HG02870 (cell line): ENCODE data around the gene ANKRD7.
"Not testable (repeated sequence)": the region's sequence is repeated elsewhere in the genome, so short reads cannot be mapped to it uniquely, and the experiment has no call there.

Source experiments
- ATAC-seq: cut with Tn5 transposase; IDR thresholded peaks from one replicate; pipeline ENCODE4 v1.9.1; 2021; ENCODE audit warnings: mild to moderate bottlenecking, moderate library complexity; ENCODE audit not compliant: unreplicated experiment

The ANKRD7 gene

DNA sequence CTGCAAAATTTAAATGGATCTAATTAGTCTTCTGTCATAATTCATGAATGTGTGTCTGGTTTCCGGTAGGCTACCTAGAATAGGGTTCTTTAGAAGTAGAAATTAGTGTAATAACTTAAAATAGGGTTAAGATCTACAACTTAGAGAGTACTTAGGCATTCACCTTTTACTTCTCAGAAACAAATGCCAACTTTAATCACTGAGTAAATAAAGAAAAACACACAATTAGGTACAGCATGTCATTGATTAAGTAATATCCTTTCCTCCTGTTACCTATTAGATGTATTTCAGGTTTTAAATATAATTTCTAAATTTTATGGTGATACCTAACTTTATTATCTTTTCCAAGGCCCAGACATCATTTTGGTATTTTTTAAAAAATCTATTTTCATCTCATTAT lies 9.3 kb downstream of the ANKRD7 start:
- no peak for ATAC-seq

GRCh38 chr7:118239014-118239413 lies 14.5 kb downstream of the ANKRD7 start:
- no peak for ATAC-seq

DNA sequence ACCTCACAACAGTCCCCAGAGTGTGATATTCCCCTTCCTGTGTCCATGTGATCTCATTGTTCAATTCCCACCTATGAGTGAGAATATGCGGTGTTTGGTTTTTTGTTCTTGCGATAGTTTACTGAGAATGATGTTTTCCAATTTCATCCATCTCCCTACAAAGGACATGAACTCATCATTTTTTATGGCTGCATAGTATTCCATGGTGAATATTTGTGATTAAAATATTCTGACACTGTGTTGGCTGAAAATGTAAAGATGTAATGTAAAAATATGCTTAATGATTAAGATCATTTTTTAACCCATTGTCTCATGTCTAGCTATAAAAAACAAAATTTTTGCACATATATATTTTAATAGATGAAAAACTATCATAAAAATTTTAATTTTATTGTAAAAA lies 15.8 kb downstream of the ANKRD7 start:
- not testable (repeated sequence) for ATAC-seq

DNA sequence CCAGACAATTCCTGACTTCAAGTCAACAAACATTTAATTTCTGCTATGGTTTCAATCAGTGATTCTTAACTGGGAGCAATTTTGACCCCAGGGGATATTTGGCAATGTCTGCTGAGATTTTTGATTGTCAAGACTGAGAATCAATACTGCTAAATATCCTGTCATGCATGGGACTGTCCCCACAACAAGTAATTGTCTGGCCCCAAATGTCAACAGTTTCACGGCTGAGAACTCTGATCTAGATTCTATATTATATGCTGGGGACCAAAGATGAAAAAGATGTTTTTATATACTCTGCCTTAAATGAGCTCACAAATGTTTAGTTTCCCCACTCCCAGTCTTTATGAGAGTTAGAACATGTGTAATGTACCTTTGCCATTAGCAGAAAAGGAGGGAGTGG lies 19.2 kb downstream of the ANKRD7 start:
- no peak for ATAC-seq

DNA sequence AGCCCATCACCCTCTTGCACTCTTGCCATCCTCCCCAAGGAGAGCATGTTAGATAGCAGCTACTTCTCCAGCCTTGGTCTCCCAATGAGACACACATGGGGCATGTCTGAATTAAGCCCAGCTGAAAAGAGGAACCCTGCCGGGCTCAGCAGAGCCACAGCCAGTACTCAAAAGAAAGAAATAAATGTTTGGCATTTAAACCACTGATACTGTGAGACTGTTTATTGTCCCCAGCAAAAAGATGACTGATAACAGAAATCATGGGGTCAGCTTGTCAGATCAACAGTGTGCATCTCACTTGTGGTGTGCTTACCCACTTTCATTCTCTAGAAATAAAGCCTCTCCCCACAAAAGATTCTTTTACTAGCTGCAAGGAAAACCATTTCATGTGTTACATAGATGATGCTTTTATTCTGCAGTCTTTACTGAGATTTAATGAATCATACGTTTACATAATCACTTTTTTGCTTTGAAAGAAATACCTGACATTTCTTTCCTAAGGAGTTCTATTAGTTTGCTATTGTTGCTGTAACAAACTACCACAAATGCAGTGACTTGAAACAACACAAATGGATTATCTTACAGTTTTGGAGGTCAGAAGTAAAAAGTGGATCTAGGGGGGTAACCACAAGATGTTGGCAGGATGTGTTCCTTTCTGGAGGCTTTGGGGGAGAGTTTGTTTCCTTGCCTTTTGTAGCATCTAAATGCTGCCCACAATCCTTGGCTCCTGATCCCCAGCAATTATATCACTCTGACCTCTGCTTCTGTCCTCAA lies 20.9 kb downstream of the ANKRD7 start:
- peak; percentile 87 for ATAC-seq

DNA sequence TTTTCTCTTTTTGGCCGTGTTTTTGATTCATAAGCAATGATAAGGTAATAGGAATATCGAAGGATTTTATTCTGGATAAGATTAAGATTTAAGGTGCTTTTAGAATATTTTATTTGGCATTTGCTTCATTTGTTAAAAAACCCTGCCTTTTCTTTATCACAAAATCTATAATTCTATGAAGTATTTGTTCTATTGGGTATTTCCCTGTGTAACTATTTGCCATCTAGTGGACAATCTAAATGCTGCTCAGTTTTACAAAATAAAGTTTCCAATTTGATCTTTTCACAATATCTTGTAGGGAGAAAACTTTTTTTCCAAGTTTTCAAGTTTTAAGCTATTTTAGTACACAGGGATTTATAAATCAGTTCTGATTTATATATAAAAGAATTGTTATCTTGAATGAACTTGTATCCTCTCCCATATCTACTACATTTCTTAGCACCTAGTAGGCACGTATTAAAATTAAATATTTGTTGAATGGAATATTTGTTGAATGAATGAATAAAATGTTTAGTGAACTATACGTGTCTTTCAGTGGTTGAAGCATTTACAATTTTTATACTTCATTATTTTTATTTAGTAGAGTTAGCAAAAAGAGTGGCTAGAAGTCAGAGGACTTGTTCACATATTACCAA lies 26.5 kb downstream of the ANKRD7 start:
- no peak for ATAC-seq

DNA sequence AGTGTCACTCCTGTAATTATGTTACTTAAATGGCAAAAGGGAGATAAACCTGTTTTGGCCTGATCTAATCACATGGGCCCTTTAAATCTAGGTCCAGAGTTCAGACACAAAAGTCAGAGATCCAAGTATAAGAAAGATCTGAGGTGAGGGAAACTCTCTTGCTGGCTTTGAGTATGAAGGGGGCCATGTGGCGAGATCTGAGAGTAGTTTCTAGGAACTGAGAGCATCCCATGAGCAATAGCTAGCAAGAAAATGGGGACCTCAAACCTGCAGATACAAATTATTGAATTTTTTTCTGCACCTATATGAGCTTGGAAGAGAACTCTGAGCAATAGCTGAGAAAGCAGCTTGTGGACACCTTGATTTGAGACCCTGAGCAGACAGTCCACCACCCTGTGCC lies 27.6 kb downstream of the ANKRD7 start:
- ATAC-seq, result peak; percentile 94

DNA sequence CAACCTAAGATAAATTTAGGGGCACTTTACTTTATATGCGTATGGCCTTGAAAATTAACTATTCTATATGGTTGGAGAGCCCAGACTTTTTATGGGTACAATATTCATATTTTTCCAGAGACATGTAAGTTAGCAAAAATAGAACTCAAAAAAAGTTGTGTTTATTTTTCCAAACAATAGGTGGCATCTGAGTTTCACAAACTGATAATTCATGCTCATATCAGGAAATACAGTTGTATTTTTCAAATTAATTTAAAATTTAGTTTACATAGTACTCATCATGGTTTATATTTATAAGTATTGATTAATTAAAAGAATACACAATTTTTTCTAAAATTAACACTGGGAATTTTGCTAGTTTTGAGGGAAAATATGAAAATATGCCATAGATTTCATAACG lies 34.6 kb downstream of the ANKRD7 start:
- ATAC-seq, result no peak

DNA sequence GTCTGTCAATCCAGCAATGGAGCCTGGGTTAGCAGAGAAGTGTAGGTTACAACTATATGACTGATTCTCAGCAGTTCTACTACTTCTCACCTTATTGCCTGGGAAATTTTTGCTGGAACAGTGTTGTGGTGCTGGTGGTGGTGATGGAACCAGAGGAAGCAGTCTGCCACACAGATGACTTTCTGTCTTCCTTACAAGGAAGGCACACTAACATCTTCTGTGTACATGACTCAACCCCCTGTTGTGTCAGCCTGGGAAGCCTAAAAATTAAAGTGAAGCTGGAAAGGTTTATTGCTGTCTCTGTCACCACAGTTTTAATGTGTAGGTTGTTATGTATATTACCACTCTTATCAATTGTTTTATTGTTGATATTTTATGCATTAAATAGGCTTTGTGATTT lies 40.3 kb downstream of the ANKRD7 start:
- ATAC-seq, result no peak

DNA sequence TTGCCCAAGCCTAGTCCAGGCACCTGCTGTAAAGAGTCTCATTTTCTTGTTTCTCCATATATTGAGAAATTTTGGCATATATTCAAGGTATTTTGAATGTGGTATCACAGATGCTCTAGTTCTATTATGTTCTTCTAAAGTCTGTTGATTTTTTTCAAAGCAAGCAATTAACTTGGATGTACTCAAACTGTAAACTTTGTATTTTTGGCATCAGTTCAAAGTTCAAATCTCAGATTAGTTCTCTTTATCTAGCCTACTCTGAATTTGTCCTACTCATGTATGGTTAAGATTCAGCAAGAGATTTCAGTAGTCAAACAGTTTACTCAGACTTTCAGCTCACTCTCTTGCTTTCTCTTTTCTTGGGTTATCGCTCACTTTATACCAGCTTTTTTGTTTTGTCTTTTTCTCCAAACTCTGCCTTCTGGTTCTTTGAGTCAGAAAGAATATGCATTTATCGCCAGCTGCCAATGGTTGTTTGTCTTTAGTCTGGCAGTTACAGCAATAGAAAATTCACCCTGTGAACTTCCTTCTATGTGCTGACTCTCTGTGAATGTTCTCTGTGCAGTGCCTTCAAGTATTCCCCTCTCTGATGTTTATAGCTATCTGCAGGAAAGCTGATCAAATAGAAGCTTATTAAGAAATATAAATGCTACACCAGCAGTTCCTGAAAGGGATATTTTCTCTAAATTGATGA lies 56.0 kb downstream of the ANKRD7 start:
- no peak for ATAC-seq

DNA sequence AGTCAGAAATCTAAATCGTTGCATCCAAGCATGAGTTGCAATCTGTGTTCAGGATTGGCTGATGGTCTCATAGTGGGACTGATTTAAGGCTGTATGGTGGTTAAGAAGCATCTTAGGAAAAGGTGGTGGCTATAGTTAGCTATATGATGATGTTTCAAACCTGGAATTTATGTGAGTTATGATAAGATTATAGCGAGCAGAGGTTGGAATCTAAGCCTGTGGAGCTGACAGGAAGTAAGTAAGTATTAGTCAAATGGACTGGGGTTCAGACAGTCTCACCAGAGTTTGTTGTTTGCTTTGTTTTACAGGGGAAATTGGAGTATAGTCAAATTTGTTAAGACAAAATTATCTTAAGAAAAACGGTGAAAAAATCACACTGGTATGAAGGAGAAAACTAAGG lies 56.7 kb downstream of the ANKRD7 start:
- ATAC-seq, result no peak

DNA sequence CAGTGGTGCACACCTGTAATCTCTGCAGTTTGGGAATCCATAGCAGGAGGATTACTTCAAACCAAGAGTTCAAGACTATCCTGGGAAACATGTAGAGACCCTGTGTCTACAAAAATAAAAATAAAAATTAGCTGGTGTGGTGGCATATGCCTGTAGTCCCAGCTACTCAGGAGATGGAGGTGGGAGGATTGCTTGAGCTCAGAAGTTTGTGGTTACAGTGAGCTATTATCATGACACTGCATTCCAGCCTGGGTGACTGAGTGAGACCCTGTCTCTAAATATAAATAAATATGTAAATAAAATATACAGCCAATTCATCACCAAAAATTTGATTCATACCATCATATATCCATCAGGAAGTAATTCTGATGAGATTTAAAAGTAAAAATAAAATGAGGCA lies 60.9 kb downstream of the ANKRD7 start:
- no peak for ATAC-seq

- no peak for ATAC-seq
Measured at GRCh38 chr7:118286131-118286530, 61.6 kb downstream of the ANKRD7 start.

DNA sequence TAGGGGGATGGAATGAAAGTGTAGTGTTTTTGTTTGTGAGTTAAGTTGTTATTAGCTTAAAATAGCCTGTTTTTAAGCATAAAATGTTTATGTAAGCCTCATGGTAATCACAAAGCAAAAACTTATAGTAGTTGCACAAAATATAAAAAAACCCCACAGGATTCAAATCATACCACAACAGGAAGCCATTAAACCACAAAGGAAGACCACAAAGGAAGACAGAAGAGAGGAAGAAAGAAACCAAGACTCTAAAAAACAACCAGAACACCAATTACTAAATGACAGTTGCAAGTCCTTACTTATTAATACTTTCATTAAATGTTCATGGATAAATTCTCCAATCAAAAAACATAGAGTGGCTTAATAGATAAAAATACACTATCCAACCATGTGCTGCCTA lies 63.6 kb downstream of the ANKRD7 start:
- peak; percentile 76 for ATAC-seq

GRCh38 chr7:118289476-118289875 lies 65.0 kb downstream of the ANKRD7 start:
- no peak for ATAC-seq
